KOPT-K1 (cell line): Measurements from ENCODE around the gene LYPD8.
"Not testable (repeated sequence)": the region's sequence is repeated elsewhere in the genome, so short reads cannot be mapped to it uniquely, and the experiment has no call there.

Experiments used
- H3K27ac ChIP-seq: fragments of 200-600 bp; sonication (generic); 2 replicates; pipeline ENCODE4 v1.5.1; 2016; ENCODE audit warnings: antibody characterized with exemption, mild to moderate bottlenecking, low read depth, low read length; ENCODE audit not compliant: poor library complexity, severe bottlenecking
- H3K36me3 ChIP-seq: fragments of 200-600 bp; sonication (generic); 2 replicates; pipeline ENCODE4 v1.5.1; 2017; ENCODE audit warnings: antibody characterized with exemption, mild to moderate bottlenecking, low read length, moderate library complexity; ENCODE audit not compliant: insufficient read depth
- H3K9me3 ChIP-seq: fragments of 200-600 bp; sonication (generic); 2 replicates; pipeline ENCODE4 v1.5.1; 2017; ENCODE audit warnings: antibody characterized with exemption, low read length, mild to moderate bottlenecking; ENCODE audit not compliant: insufficient read depth, poor library complexity, severe bottlenecking

The LYPD8 gene

GRCh38 chr1:248755517-248755916 is at the start of gene LYPD8:
Gene LYPD8, minus strand, starts transcription at chr1:248755759. Its CDS starts 4,678 bp downstream, at chr1:248751081.
- Histone ChIP-seq H3K27ac (no peak within 1 kb of the TSS), H3K36me3 (no peaks in the 10 kb centered on the region), H3K9me3 (peaks cover 7% of the 10 kb centered on the region)

- no peaks in the 10 kb centered on the region for H3K9me3 ChIP-seq
- no peaks in the 10 kb centered on the region for H3K36me3 ChIP-seq
- no peak overlapping the region for H3K27ac ChIP-seq
Measured at GRCh38 chr1:248804771-248805681, 49.5 kb upstream of the LYPD8 start.

GRCh38 chr1:248803501-248803900 is 47.9 kb upstream of the LYPD8 start:
- H3K36me3 ChIP-seq, H3K9me3 ChIP-seq, H3K27ac ChIP-seq: not testable (repeated sequence)

- Histone ChIP-seq H3K36me3 (no peaks in the 10 kb centered on the region), H3K9me3 (no peaks in the 10 kb centered on the region), H3K27ac (no peak overlapping the region)
Measured at GRCh38 chr1:248802454-248802853, 46.9 kb upstream of the LYPD8 start.

- no peak overlapping the region for H3K27ac ChIP-seq
- no peaks in the 10 kb centered on the region for H3K9me3 ChIP-seq
- H3K36me3 ChIP-seq = no peaks in the 10 kb centered on the region
Measured at GRCh38 chr1:248800459-248800858, 44.9 kb upstream of the LYPD8 start.

GRCh38 chr1:248798791-248799190 is 43.2 kb upstream of the LYPD8 start:
- no peaks in the 10 kb centered on the region for H3K36me3 ChIP-seq
- H3K27ac ChIP-seq = no peak overlapping the region
- H3K9me3 ChIP-seq = no peaks in the 10 kb centered on the region

GRCh38 chr1:248794663-248795062 is 39.1 kb upstream of the LYPD8 start:
- H3K36me3 ChIP-seq, H3K27ac ChIP-seq, H3K9me3 ChIP-seq: not testable (repeated sequence)

- no peaks in the 10 kb centered on the region for H3K9me3 ChIP-seq
- no peaks in the 10 kb centered on the region for H3K36me3 ChIP-seq
- no peak overlapping the region for H3K27ac ChIP-seq
Measured at GRCh38 chr1:248793592-248793991, 38.0 kb upstream of the LYPD8 start.

- Histone ChIP-seq H3K9me3 (no peaks in the 10 kb centered on the region), H3K36me3 (no peaks in the 10 kb centered on the region), H3K27ac (no peak overlapping the region)
Measured at GRCh38 chr1:248792342-248792741, 36.8 kb upstream of the LYPD8 start.

- Histone ChIP-seq H3K9me3 (no peaks in the 10 kb centered on the region), H3K36me3 (no peaks in the 10 kb centered on the region), H3K27ac (no peak overlapping the region)
Measured at GRCh38 chr1:248791010-248791409, 35.5 kb upstream of the LYPD8 start.

- Histone ChIP-seq H3K36me3 (no peaks in the 10 kb centered on the region), H3K27ac (no peak overlapping the region), H3K9me3 (no peaks in the 10 kb centered on the region)
Measured at GRCh38 chr1:248790456-248790855, 34.9 kb upstream of the LYPD8 start.

GRCh38 chr1:248789337-248789736 is 33.8 kb upstream of the LYPD8 start:
- H3K9me3 ChIP-seq, H3K27ac ChIP-seq, H3K36me3 ChIP-seq: not testable (repeated sequence)

- H3K9me3 ChIP-seq = no peaks in the 10 kb centered on the region
- H3K36me3 ChIP-seq = no peaks in the 10 kb centered on the region
- no peak overlapping the region for H3K27ac ChIP-seq
Measured at GRCh38 chr1:248788327-248788726, 32.8 kb upstream of the LYPD8 start.

GRCh38 chr1:248787430-248787829 is 31.9 kb upstream of the LYPD8 start:
- no peak overlapping the region for H3K27ac ChIP-seq
- H3K36me3 ChIP-seq = no peaks in the 10 kb centered on the region
- H3K9me3 ChIP-seq = no peaks in the 10 kb centered on the region

- Histone ChIP-seq H3K27ac (no peak overlapping the region), H3K9me3 (peaks cover 6% of the 10 kb centered on the region), H3K36me3 (no peaks in the 10 kb centered on the region)
Measured at GRCh38 chr1:248786156-248786555, 30.6 kb upstream of the LYPD8 start.

GRCh38 chr1:248783367-248783766 is 27.8 kb upstream of the LYPD8 start:
- Histone ChIP-seq H3K27ac (no peak overlapping the region), H3K9me3 (peaks cover 15% of the 10 kb centered on the region)

More at GRCh38 chr1:248783367-248783766, 27.8 kb upstream of the LYPD8 start:
- no peaks in the 10 kb centered on the region for H3K36me3 ChIP-seq
